CD14-positive monocyte (primary cell): ENCODE results near the gene PTPN13. TPM values are rescaled to one million over a fixed set of nuclear protein-coding genes. Genes with fewer than 3 reads are reported as not detected.

Source experiments
- DNase-seq, 3 donors: peaks; one replicate each; pipeline ENCODE4 v3.0.0-alpha.2; 2011 to 2022
- H2AFZ ChIP-seq: 2 replicates; pipeline ENCODE4 v1.6.0; 2012; ENCODE audit warnings: mild to moderate bottlenecking, low read depth, low read length, inconsistent platforms; ENCODE audit not compliant: insufficient read depth, poor library complexity, severe bottlenecking
- H3K27ac ChIP-seq, 2 donors: 1 replicate in 1 of 2; 2 replicates in 1 of 2; pipeline ENCODE4 v1.5.1; 2012 to 2013; ENCODE audit warnings: low read length in 2 of 2, control low read depth in 1 of 2, inconsistent platforms in 1 of 2, low read depth in 1 of 2, mild to moderate bottlenecking in 1 of 2
- H3K27me3 ChIP-seq, 2 donors: one replicate each; pipeline versions ENCODE4 v1.6.0 to v1.6.1; 2011 to 2013; ENCODE audit warnings: low read length in 2 of 2; ENCODE audit not compliant: control insufficient read depth in 2 of 2, insufficient read depth in 2 of 2
- H3K36me3 ChIP-seq, 2 donors: replicated peaks in 1 of 2; 1 replicate in 1 of 2; 2 replicates in 1 of 2; pipeline versions ENCODE4 v1.5.1 to v1.6.1; 2012 to 2013; ENCODE audit warnings: low read length in 2 of 2, control low read depth in 1 of 2, inconsistent platforms in 1 of 2, mild to moderate bottlenecking in 1 of 2; ENCODE audit not compliant: insufficient read depth in 2 of 2, control insufficient read depth in 1 of 2
- H3K4me1 ChIP-seq, 2 donors: 1 replicate in 1 of 2; 2 replicates in 1 of 2; pipeline versions ENCODE4 v1.5.1 to v1.6.1; 2012 to 2013; ENCODE audit warnings: low read length in 2 of 2, control low read depth in 1 of 2, inconsistent platforms in 1 of 2, mild to moderate bottlenecking in 1 of 2, moderate library complexity in 1 of 2; ENCODE audit not compliant: insufficient read depth in 2 of 2, control insufficient read depth in 1 of 2
- H3K4me2 ChIP-seq: replicated peaks from 2 replicates; pipeline ENCODE3; 2012; ENCODE audit warnings: low read length, moderate library complexity, mild to moderate bottlenecking; ENCODE audit not compliant: poor library complexity, severe bottlenecking; ENCODE audit errors: extremely low read depth
- H3K4me3 ChIP-seq, 3 experiments: fragments of 200-600 bp in 1 of 3; sonication (generic) in 1 of 3; replicated peaks in 1 of 3; 1 replicate in 2 of 3; 2 replicates in 1 of 3; pipeline ENCODE4 v1.5.1; 2011 to 2013; ENCODE audit warnings: low read length in 3 of 3, mild to moderate bottlenecking in 3 of 3, control low read depth in 2 of 3, low read depth in 2 of 3, inconsistent platforms in 1 of 3, moderate library complexity in 1 of 3
- H3K79me2 ChIP-seq: 2 replicates; pipeline ENCODE4 v1.6.0; 2012; ENCODE audit warnings: mild to moderate bottlenecking, control low read depth, inconsistent platforms, low read length, moderate library complexity; ENCODE audit not compliant: insufficient read depth
- H3K9ac ChIP-seq: 2 replicates; pipeline ENCODE4 v1.6.0; 2017; ENCODE audit warnings: low read length, mild to moderate bottlenecking; ENCODE audit not compliant: insufficient read depth, poor library complexity, severe bottlenecking
- H3K9me3 ChIP-seq, 2 donors: replicated peaks in 1 of 2; 1 replicate in 1 of 2; 2 replicates in 1 of 2; pipeline versions ENCODE4 v1.5.1 to v1.6.1; 2012 to 2013; ENCODE audit warnings: low read length in 2 of 2, control low read depth in 1 of 2; ENCODE audit not compliant: control insufficient read depth in 1 of 2, insufficient read depth in 1 of 2
- H4K20me1 ChIP-seq: 2 replicates; pipeline ENCODE4 v1.6.0; 2012; ENCODE audit warnings: mild to moderate bottlenecking, low read length, control low read depth, moderate library complexity; ENCODE audit not compliant: insufficient read depth
- H3K27ac Mint-ChIP-seq, 7 donors: one replicate each; pipeline ENCODE4 v1.8.0; 2020; ENCODE audit warnings: mild to moderate bottlenecking in 7 of 7, mixed read lengths in 7 of 7, moderate library complexity in 6 of 7, inconsistent platforms in 2 of 7
- H3K27me3 Mint-ChIP-seq, 3 donors: one replicate each; pipeline ENCODE4 v1.8.0; 2021 to 2022; ENCODE audit warnings: low read depth in 3 of 3, mild to moderate bottlenecking in 3 of 3, mixed read lengths in 3 of 3, moderate library complexity in 3 of 3, inconsistent platforms in 1 of 3
- H3K36me3 Mint-ChIP-seq, 2 donors: one replicate each; pipeline ENCODE4 v1.8.0; 2020; ENCODE audit warnings: mixed read lengths in 2 of 2, inconsistent platforms in 1 of 2, mild to moderate bottlenecking in 1 of 2
- H3K4me1 Mint-ChIP-seq: one replicate; pipeline ENCODE4 v1.8.0; 2020; ENCODE audit warnings: mild to moderate bottlenecking, mixed read lengths
- H3K4me3 Mint-ChIP-seq, 2 donors: one replicate each; pipeline ENCODE4 v1.8.0; 2020; ENCODE audit warnings: mild to moderate bottlenecking in 2 of 2, mixed read lengths in 2 of 2, moderate library complexity in 1 of 2
- H3K9me3 Mint-ChIP-seq, 7 donors: one replicate each; pipeline ENCODE4 v1.8.0; 2020 to 2022; ENCODE audit warnings: mixed read lengths in 7 of 7, mild to moderate bottlenecking in 6 of 7, moderate library complexity in 6 of 7, inconsistent platforms in 2 of 7
- WGBS: methylation state at CpG from one replicate; pipeline ENCODE4 v1.1.5; 2013; ENCODE audit warnings: missing lambda C conversion rate; ENCODE audit not compliant: insufficient coverage; 5-methylcytosine and 5-hydroxymethylcytosine counted together
- intact Hi-C, 2 donors: fragments of 100-400 bp; cut with micrococcal nuclease; formaldehyde crosslinking; loops; one replicate each; pipeline versions ENCODE4 v1.15.0 to v1.15.1; 2023
- polyA plus RNA-seq, 3 donors: library from polyadenylated mRNA; depleted of rRNA in 1 of 3; unstranded in 2 of 3; stranded (reverse) in 1 of 3; fragments of 300-500 nt in 2 of 3; fragments of >200 nt in 1 of 3; fragmentation: Illumina TruSeq in 2 of 3; gene quantifications; 1 replicate in 2 of 3; 2 replicates in 1 of 3; pipeline ENCODE4 v1.2.3, GENCODE V29; 2012 to 2021
- TF ChIP-seq, protein P1 (sequence below): fragments of 200-600 bp; IDR thresholded peaks from one replicate; pipeline ENCODE4 v1.8.0; 2022; ENCODE audit warnings: antibody characterized with exemption, mild to moderate bottlenecking

PTPN13 gene
- polyA plus RNA-seq, 3 donors, result 0.04 to 1.0 (median 0.35) TPM

DNA sequence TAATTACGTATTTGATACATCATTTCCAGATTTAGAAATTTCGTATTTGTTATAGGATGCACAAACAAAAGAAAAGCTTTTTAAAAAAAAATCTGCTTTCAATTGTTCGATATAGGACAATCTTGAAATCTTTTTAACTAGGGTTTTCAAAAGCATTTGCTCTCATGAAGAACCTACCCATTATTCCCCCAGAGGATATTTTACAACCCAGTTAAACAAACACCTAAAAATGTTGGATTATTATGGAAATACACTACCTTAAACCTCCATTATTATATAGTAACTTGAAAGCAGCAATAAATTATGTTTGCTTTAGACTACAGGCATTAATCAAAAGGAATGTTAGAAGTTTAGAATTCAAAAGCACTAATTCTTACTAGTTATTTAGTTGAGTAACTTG, 110.5 kb downstream of the PTPN13 start:
- Histone ChIP-seq H3K4me3 (no peak overlapping the region), H3K9ac (no peak overlapping the region), H3K9me3 (no peaks in the 10 kb centered on the region), H4K20me1 (no peaks in the 10 kb centered on the region), H3K27me3 (no peaks in the 10 kb centered on the region), H3K36me3 (no peaks in the 10 kb centered on the region), H2AFZ (no peak overlapping the region), H3K4me2 (no peak overlapping the region), H3K4me1 (no peaks in the 10 kb centered on the region), H3K27ac (no peak overlapping the region), H3K79me2 (no peaks in the 10 kb centered on the region)
- intact Hi-C loops, result no loop called here
- TF ChIP-seq, protein P1, sequence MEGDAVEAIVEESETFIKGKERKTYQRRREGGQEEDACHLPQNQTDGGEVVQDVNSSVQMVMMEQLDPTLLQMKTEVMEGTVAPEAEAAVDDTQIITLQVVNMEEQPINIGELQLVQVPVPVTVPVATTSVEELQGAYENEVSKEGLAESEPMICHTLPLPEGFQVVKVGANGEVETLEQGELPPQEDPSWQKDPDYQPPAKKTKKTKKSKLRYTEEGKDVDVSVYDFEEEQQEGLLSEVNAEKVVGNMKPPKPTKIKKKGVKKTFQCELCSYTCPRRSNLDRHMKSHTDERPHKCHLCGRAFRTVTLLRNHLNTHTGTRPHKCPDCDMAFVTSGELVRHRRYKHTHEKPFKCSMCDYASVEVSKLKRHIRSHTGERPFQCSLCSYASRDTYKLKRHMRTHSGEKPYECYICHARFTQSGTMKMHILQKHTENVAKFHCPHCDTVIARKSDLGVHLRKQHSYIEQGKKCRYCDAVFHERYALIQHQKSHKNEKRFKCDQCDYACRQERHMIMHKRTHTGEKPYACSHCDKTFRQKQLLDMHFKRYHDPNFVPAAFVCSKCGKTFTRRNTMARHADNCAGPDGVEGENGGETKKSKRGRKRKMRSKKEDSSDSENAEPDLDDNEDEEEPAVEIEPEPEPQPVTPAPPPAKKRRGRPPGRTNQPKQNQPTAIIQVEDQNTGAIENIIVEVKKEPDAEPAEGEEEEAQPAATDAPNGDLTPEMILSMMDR, result no peak
- no peak overlapping the region for H3K27ac Mint-ChIP-seq
- no peaks in the 10 kb centered on the region for H3K4me1 Mint-ChIP-seq
- no peak overlapping the region for H3K4me3 Mint-ChIP-seq
- no peak for DNase-seq
- no peaks in the 10 kb centered on the region for H3K27me3 Mint-ChIP-seq
- WGBS, result 100% methylated on average over 2 of the region's 3 CpGs
- no peaks in the 10 kb centered on the region for H3K36me3 Mint-ChIP-seq
- H3K9me3 Mint-ChIP-seq, result peaks cover 0 to 2% (median 0%) of the 10 kb centered on the region in 7 donors

- no peak for DNase-seq
- H3K27ac ChIP-seq, result no peak overlapping the region
- no peaks in the 10 kb centered on the region for H3K9me3 ChIP-seq
- no peaks in the 10 kb centered on the region for H3K4me1 ChIP-seq
- no peaks in the 10 kb centered on the region for H4K20me1 ChIP-seq
- peaks cover 0 to 2% (median 0%) of the 10 kb centered on the region in 7 donors for H3K9me3 Mint-ChIP-seq
- no peak overlapping the region for H3K27ac Mint-ChIP-seq
- H3K27me3 ChIP-seq, result no peaks in the 10 kb centered on the region
- intact Hi-C loops, result no loop called here
- H3K4me1 Mint-ChIP-seq, result no peaks in the 10 kb centered on the region
- no peak overlapping the region for H3K9ac ChIP-seq
- H3K4me3 ChIP-seq, result no peak overlapping the region
- no peak overlapping the region for H3K4me3 Mint-ChIP-seq
- H3K79me2 ChIP-seq, result no peaks in the 10 kb centered on the region
- 100% methylated on average over 1 of the region's 2 CpGs for WGBS
- no peak overlapping the region for H2AFZ ChIP-seq
- no peaks in the 10 kb centered on the region for H3K27me3 Mint-ChIP-seq
- no peak overlapping the region for H3K4me2 ChIP-seq
- H3K36me3 Mint-ChIP-seq, result no peaks in the 10 kb centered on the region
- H3K36me3 ChIP-seq, result no peaks in the 10 kb centered on the region
- TF ChIP-seq, protein P1, result no peak
Observed at GRCh38 chr4:86706923-86707597, 112.9 kb downstream of the PTPN13 start.
